ENCODE measurements around the gene PIK3R2. TPM values are rescaled to one million over a fixed set of nuclear protein-coding genes. Genes with fewer than 3 reads are reported as not detected.
A peak's percentile ranks its signal among the peaks of the same experiment; 100 is the strongest.
"Not testable (repeated sequence)": the region's sequence is repeated elsewhere in the genome, so short reads cannot be mapped to it uniquely, and the experiment has no call there.

Gene PIK3R2
- total RNA-seq, 4 donors from 2014 or later, result 6.3 to 11.7 (median 7.4) TPM

GRCh38 chr19:18208098-18208951, 55.4 kb downstream of the PIK3R2 start:
- TF ChIP-seq CTCF (IDR thresholded peaks at IDR 0.05), result peak in 1 of 3 donors; percentile 5
- DNase-seq (ENCODE audit: low spot score) (peak; percentile 37), ATAC-seq (ENCODE audit: low FRiP score) (no peak)

GRCh38 chr19:18209912-18210311, 56.9 kb downstream of the PIK3R2 start:
- ATAC-seq (ENCODE audit: low FRiP score), result not testable (repeated sequence)

GRCh38 chr19:18211683-18212082, 58.7 kb downstream of the PIK3R2 start:
- ATAC-seq (ENCODE audit: low FRiP score) (no peak), DNase-seq (ENCODE audit: low spot score) (no peak)
- TF ChIP-seq CTCF (IDR thresholded peaks at IDR 0.05), result no peak

More at GRCh38 chr19:18209912-18210311, 56.9 kb downstream of the PIK3R2 start:
- not testable (repeated sequence) for DNase-seq (ENCODE audit: low spot score)

- DNase-seq (ENCODE audit: low spot score), result no peak
Observed at GRCh38 chr19:18214779-18215433, 61.9 kb downstream of the PIK3R2 start.

GRCh38 chr19:18216789-18217188, 63.8 kb downstream of the PIK3R2 start:
- ATAC-seq (ENCODE audit: low FRiP score) (no peak), DNase-seq (ENCODE audit: low spot score) (no peak)
- TF ChIP-seq CTCF (IDR thresholded peaks at IDR 0.05), result no peak

More at GRCh38 chr19:18214779-18215433, 61.9 kb downstream of the PIK3R2 start:
- TF ChIP-seq CTCF (IDR thresholded peaks at IDR 0.05), result no peak
- ATAC-seq (ENCODE audit: low FRiP score), result no peak

GRCh38 chr19:18218159-18218558, 65.2 kb downstream of the PIK3R2 start:
- ATAC-seq (ENCODE audit: low FRiP score) (no peak), DNase-seq (ENCODE audit: low spot score) (no peak)
- no peak for TF ChIP-seq CTCF (IDR thresholded peaks at IDR 0.05)

GRCh38 chr19:18218600-18218999, 65.6 kb downstream of the PIK3R2 start:
- DNase-seq (ENCODE audit: low spot score) (no peak), ATAC-seq (ENCODE audit: low FRiP score) (no peak)
- no peak for TF ChIP-seq CTCF (IDR thresholded peaks at IDR 0.05)

Small RNAs within 50 kb of the gene (small RNA-seq; reads per million reads assigned to genes)
- not detected for gene IFI30

Other genes with a start within 250 kb of the PIK3R2 start
- gene CCDC124, start 220.1 kb upstream of the PIK3R2 start, total RNA-seq, result 10 to 100 TPM; 34.7 to 73.4 (median 49.5) TPM
- gene KCNN1, start 186.1 kb upstream of the PIK3R2 start, total RNA-seq, result 1 to 10 TPM in 1 of 4 donors, under 1 TPM in 2, not detected in 1; 0.12 to 1.0 (median 0.88) TPM
- gene ARRDC2, start 145.0 kb upstream of the PIK3R2 start, total RNA-seq, result 100 to 1,000 TPM in 1 of 4 donors, 10 to 100 TPM in 3; 16.0 to 117 (median 30.3) TPM
- 1 to 10 TPM; 1.1 to 4.4 (median 1.6) TPM for gene IL12RB1, start 66.2 kb upstream of the PIK3R2 start, total RNA-seq
- 10 to 100 TPM in 2 of 4 donors, 1 to 10 TPM in 2; 4.5 to 14.8 (median 8.9) TPM for gene MAST3, start 55.4 kb upstream of the PIK3R2 start, total RNA-seq
- gene IFI30, start 20.6 kb downstream of the PIK3R2 start, total RNA-seq, result 100 to 1,000 TPM in 2 of 4 donors, 10 to 100 TPM in 2; 74.8 to 466 (median 148) TPM
- gene MPV17L2, start 40.1 kb downstream of the PIK3R2 start, total RNA-seq, result 10 to 100 TPM; 19.6 to 29.7 (median 22.5) TPM
- 1 to 10 TPM in 1 of 4 donors, under 1 TPM in 1, not detected in 2; 0.63 to 2.0 TPM for gene RAB3A, start 50.9 kb downstream of the PIK3R2 start, total RNA-seq
- gene PDE4C, start 73.3 kb downstream of the PIK3R2 start, total RNA-seq, result 1 to 10 TPM in 1 of 4 donors, under 1 TPM in 2, not detected in 1; 0.12 to 1.5 (median 0.63) TPM
- gene IQCN, start 121.3 kb downstream of the PIK3R2 start, total RNA-seq, result 10 to 100 TPM in 2 of 4 donors, 1 to 10 TPM in 2; 1.7 to 15.9 (median 7.4) TPM
- gene JUND, start 128.5 kb downstream of the PIK3R2 start, total RNA-seq, result 100 to 1,000 TPM; 398 to 859 (median 623) TPM
- 100 to 1,000 TPM in 1 of 4 donors, 10 to 100 TPM in 3; 58.6 to 140 (median 93.1) TPM for gene LSM4, start 169.9 kb downstream of the PIK3R2 start, total RNA-seq
- 10 to 100 TPM; 15.6 to 25.2 (median 18.0) TPM for gene PGPEP1, start 187.4 kb downstream of the PIK3R2 start, total RNA-seq
- 1 to 10 TPM; 1.9 to 4.6 (median 3.0) TPM for gene GDF15, start 233.0 kb downstream of the PIK3R2 start, total RNA-seq
- 10 to 100 TPM; 11.8 to 37.2 (median 28.8) TPM for gene LRRC25, start 244.5 kb downstream of the PIK3R2 start, total RNA-seq